ENCODE data around the gene ASNS.

The ASNS gene

GRCh38 chr7:97842006-97842405 lies 30.2 kb downstream of the ASNS start:
- no peaks in the 10 kb centered on the region for H4K20me1 ChIP-seq (ENCODE audit: control insufficient read depth, insufficient read depth, low read depth, low read length)
- no peaks in the 10 kb centered on the region for H3F3A ChIP-seq (ENCODE audit: control insufficient read depth, insufficient read depth)
- TF ChIP-seq EZH2phosphoT487 (IDR thresholded peaks at IDR 0.05; ENCODE audit: borderline replicate concordance, low read length) (no peak), CTCF (IDR thresholded peaks at IDR 0.05; ENCODE audit: low read depth, low read length, poor library complexity, severe bottlenecking) (no peak)
- H3K9me2 ChIP-seq (replicated peaks; ENCODE audit: control insufficient read depth, low read length): no peaks in the 10 kb centered on the region
- H3K9me3 ChIP-seq (ENCODE audit: control insufficient read depth, insufficient read depth, low read length): no peaks in the 10 kb centered on the region
- peaks cover 13% of the 10 kb centered on the region for H3K27me3 ChIP-seq (ENCODE audit: control insufficient read depth, low read length)
- no peaks in the 10 kb centered on the region for H3K36me3 ChIP-seq (ENCODE audit: control insufficient read depth, low read length)
- H3K4me3 ChIP-seq (ENCODE audit: low read length): no peak overlapping the region
- no peak overlapping the region for H3K4me2 ChIP-seq (ENCODE audit: low read length)
- H3K27ac ChIP-seq (ENCODE audit: low read depth, low read length): no peak overlapping the region
- H3K79me2 ChIP-seq (ENCODE audit: control insufficient read depth, low read length): no peaks in the 10 kb centered on the region
- no peaks in the 10 kb centered on the region for H3K4me1 ChIP-seq (ENCODE audit: control insufficient read depth, low read length)

GRCh38 chr7:97835296-97836138 lies 36.7 kb downstream of the ASNS start:
- no peaks in the 10 kb centered on the region for H3K36me3 ChIP-seq (ENCODE audit: control insufficient read depth, low read length)
- H3K27me3 ChIP-seq (ENCODE audit: control insufficient read depth, low read length): peaks cover 27% of the 10 kb centered on the region
- H3K9me3 ChIP-seq (ENCODE audit: control insufficient read depth, insufficient read depth, low read length): no peaks in the 10 kb centered on the region
- H3F3A ChIP-seq (ENCODE audit: control insufficient read depth, insufficient read depth): no peaks in the 10 kb centered on the region
- no peak overlapping the region for H3K4me3 ChIP-seq (ENCODE audit: low read length)
- TF ChIP-seq CTCF (IDR thresholded peaks at IDR 0.05; ENCODE audit: low read depth, low read length, poor library complexity, severe bottlenecking): peak; percentile 89
- TF ChIP-seq EZH2phosphoT487 (IDR thresholded peaks at IDR 0.05; ENCODE audit: borderline replicate concordance, low read length): no peak
- no peaks in the 10 kb centered on the region for H3K9me2 ChIP-seq (replicated peaks; ENCODE audit: control insufficient read depth, low read length)
- no peak overlapping the region for H3K4me2 ChIP-seq (ENCODE audit: low read length)
- H3K27ac ChIP-seq (ENCODE audit: low read depth, low read length): no peak overlapping the region
- no peaks in the 10 kb centered on the region for H4K20me1 ChIP-seq (ENCODE audit: control insufficient read depth, insufficient read depth, low read depth, low read length)
- H3K4me1 ChIP-seq (ENCODE audit: control insufficient read depth, low read length): no peaks in the 10 kb centered on the region
- no peaks in the 10 kb centered on the region for H3K79me2 ChIP-seq (ENCODE audit: control insufficient read depth, low read length)

- H3K36me3 ChIP-seq (ENCODE audit: control insufficient read depth, low read length): no peaks in the 10 kb centered on the region
- H3K4me3 ChIP-seq (ENCODE audit: low read length): no peak overlapping the region
- TF ChIP-seq EZH2phosphoT487 (IDR thresholded peaks at IDR 0.05; ENCODE audit: borderline replicate concordance, low read length) (no peak), CTCF (IDR thresholded peaks at IDR 0.05; ENCODE audit: low read depth, low read length, poor library complexity, severe bottlenecking) (peak; percentile 22)
These were observed 53.0 kb downstream of the ASNS start for GRCh38 chr7:97819161-97819560.

More at GRCh38 chr7:97819161-97819560, 53.0 kb downstream of the ASNS start:
- no peaks in the 10 kb centered on the region for H3K79me2 ChIP-seq (ENCODE audit: control insufficient read depth, low read length)
- no peaks in the 10 kb centered on the region for H4K20me1 ChIP-seq (ENCODE audit: control insufficient read depth, insufficient read depth, low read depth, low read length)
- H3K4me1 ChIP-seq (ENCODE audit: control insufficient read depth, low read length): no peaks in the 10 kb centered on the region
- H3F3A ChIP-seq (ENCODE audit: control insufficient read depth, insufficient read depth): no peaks in the 10 kb centered on the region
- H3K27ac ChIP-seq (ENCODE audit: low read depth, low read length): no peak overlapping the region
- no peaks in the 10 kb centered on the region for H3K9me2 ChIP-seq (replicated peaks; ENCODE audit: control insufficient read depth, low read length)
- no peaks in the 10 kb centered on the region for H3K9me3 ChIP-seq (ENCODE audit: control insufficient read depth, insufficient read depth, low read length)
- H3K27me3 ChIP-seq (ENCODE audit: control insufficient read depth, low read length): peaks cover 8% of the 10 kb centered on the region
- H3K4me2 ChIP-seq (ENCODE audit: low read length): no peak overlapping the region

All from DOHH2 (cell line).